Prostate gland (tissue), 2 donors: ENCODE measurements around the gene GRB10. TPM values are rescaled to one million over a fixed set of nuclear protein-coding genes. Genes with fewer than 3 reads are reported as not detected.

Experiments used
- DNase-seq: peaks from one replicate; pipeline ENCODE4 v3.0.0-alpha.2; 2019; ENCODE audit warnings: low spot score
- H3K27ac ChIP-seq, 2 donors: fragments of 200-600 bp; sonication (generic); 2 replicates each; pipeline ENCODE4 v1.5.1; 2017 to 2019
- H3K27me3 ChIP-seq: fragments of 200-600 bp; sonication (generic); replicated peaks from 2 replicates; pipeline ENCODE4 v1.5.1; 2019; ENCODE audit not compliant: insufficient read depth
- H3K36me3 ChIP-seq, 2 donors: fragments of 200-600 bp; sonication (generic); 1 replicate in 1 of 2; 2 replicates in 1 of 2; pipeline versions ENCODE4 v1.5.1 to v1.8.1; 2017 to 2019
- H3K4me1 ChIP-seq: fragments of 200-600 bp; sonication (generic); replicated peaks from 2 replicates; pipeline ENCODE4 v1.5.1; 2019
- H3K4me3 ChIP-seq, 2 donors: fragments of 200-600 bp; sonication (generic); 2 replicates each; pipeline ENCODE4 v1.5.1; 2017 to 2019
- H3K9me3 ChIP-seq: fragments of 200-600 bp; sonication (generic); 2 replicates; pipeline ENCODE4 v1.5.1; 2017
- CTCF ChIP-seq, 4 experiments: fragments of 200-600 bp in 2 of 4; fragments of 450-650 bp in 2 of 4; sonication (generic) in 2 of 4; IDR thresholded peaks; 1 replicate in 3 of 4; 2 replicates in 1 of 4; pipeline ENCODE4 v1.5.1; 2016 to 2019; ENCODE audit warnings: antibody characterized with exemption in 4 of 4, mild to moderate bottlenecking in 2 of 4, moderate library complexity in 2 of 4
- POLR2A ChIP-seq: fragments of 450-650 bp; IDR thresholded peaks from one replicate; pipeline ENCODE4 v1.6.1; 2016; ENCODE audit warnings: antibody characterized with exemption, mild to moderate bottlenecking
- POLR2AphosphoS5 ChIP-seq: sonication (generic); formaldehyde crosslinking; IDR thresholded peaks from one replicate; pipeline ENCODE4 v1.6.1; 2017; ENCODE audit warnings: antibody characterized with exemption
- whole genome bisulfite sequencing: methylation state at CpG from one replicate; pipeline ENCODE4 v1.1.5; 2018; 5-methylcytosine and 5-hydroxymethylcytosine counted together
- intact Hi-C: fragments of 100-400 bp; cut with DNase I; formaldehyde crosslinking; loops from one replicate; pipeline ENCODE4 v1.14.2; 2022
- total RNA-seq, 2 donors: library from RNA; depleted of rRNA; stranded (reverse); fragments of >200 nt; gene quantifications; one replicate each; pipeline ENCODE4 v1.1.0, GENCODE V29; 2016

GRB10 gene
- total RNA-seq, 2 donors from 2014 or later = 54.3 to 63.1 TPM

- Histone ChIP-seq H3K4me1 (no peaks in the 10 kb centered on the region), H3K36me3 (no peaks in the 10 kb centered on the region), H3K27ac (no peak overlapping the region), H3K27me3 (no peaks in the 10 kb centered on the region), H3K4me3 (no peak overlapping the region), H3K9me3 (no peaks in the 10 kb centered on the region)
- TF ChIP-seq POLR2A (no peak), POLR2AphosphoS5 (no peak), CTCF (IDR thresholded peaks at IDR 0.05) (no peak)
- intact Hi-C loops = no loop called here
- 59% methylated on average over 2 of the region's 2 CpGs for WGBS
- DNase-seq = no peak
Measured at GRCh38 chr7:50762337-50762736, 20.4 kb downstream of the GRB10 start.

- H3K4me3 ChIP-seq = no peak overlapping the region
- TF ChIP-seq CTCF (IDR thresholded peaks at IDR 0.05) (no peak), POLR2A (no peak), POLR2AphosphoS5 (no peak)
- H3K36me3 ChIP-seq = no peaks in the 10 kb centered on the region
- intact Hi-C loops = no loop called here
- H3K27ac ChIP-seq = no peak overlapping the region
- no peaks in the 10 kb centered on the region for H3K27me3 ChIP-seq
- no peaks in the 10 kb centered on the region for H3K4me1 ChIP-seq
- WGBS = 75% methylated on average over 7 of the region's 7 CpGs
- no peak for DNase-seq
- H3K9me3 ChIP-seq = no peaks in the 10 kb centered on the region
Measured at GRCh38 chr7:50761713-50762112, 21.0 kb downstream of the GRB10 start.

GRCh38 chr7:50757703-50758390 lies 24.8 kb downstream of the GRB10 start:
- Histone ChIP-seq H3K4me1 (no peaks in the 10 kb centered on the region), H3K9me3 (no peaks in the 10 kb centered on the region), H3K4me3 (no peak overlapping the region), H3K27ac (no peak overlapping the region), H3K27me3 (no peaks in the 10 kb centered on the region), H3K36me3 (no peaks in the 10 kb centered on the region)
- TF ChIP-seq CTCF (IDR thresholded peaks at IDR 0.05) (no peak), POLR2A (no peak), POLR2AphosphoS5 (no peak)
- intact Hi-C loops = no loop called here
- no peak for DNase-seq
- 72% methylated on average over 10 of the region's 10 CpGs for WGBS

DNA sequence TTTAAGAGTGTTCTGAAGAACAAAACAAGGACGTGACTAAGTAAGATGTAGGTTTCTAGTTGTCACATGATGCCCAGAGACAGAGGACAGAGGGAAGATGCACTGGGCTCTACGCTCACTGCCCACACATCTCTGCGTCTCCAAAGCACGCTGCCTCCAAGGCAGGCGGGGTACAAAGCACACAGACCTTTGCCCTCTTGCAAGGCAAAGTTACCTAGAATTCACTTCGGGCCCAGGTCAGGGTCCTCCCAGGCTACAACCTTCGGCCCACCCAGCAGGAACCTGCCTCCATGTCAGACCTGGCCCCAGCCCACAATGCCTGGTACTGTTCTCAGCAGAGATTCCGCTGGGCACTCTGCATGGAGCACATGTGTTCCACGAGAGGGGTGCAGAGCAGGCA lies 26.5 kb downstream of the GRB10 start:
- TF ChIP-seq CTCF (IDR thresholded peaks at IDR 0.05) (no peak), POLR2A (no peak), POLR2AphosphoS5 (no peak)
- intact Hi-C loops = no loop called here
- H3K4me3 ChIP-seq = no peak overlapping the region
- WGBS = 96% methylated on average over 9 of the region's 9 CpGs
- no peaks in the 10 kb centered on the region for H3K9me3 ChIP-seq
- no peaks in the 10 kb centered on the region for H3K36me3 ChIP-seq
- H3K27me3 ChIP-seq = no peaks in the 10 kb centered on the region
- no peak overlapping the region for H3K27ac ChIP-seq
- no peak for DNase-seq
- no peaks in the 10 kb centered on the region for H3K4me1 ChIP-seq

DNA sequence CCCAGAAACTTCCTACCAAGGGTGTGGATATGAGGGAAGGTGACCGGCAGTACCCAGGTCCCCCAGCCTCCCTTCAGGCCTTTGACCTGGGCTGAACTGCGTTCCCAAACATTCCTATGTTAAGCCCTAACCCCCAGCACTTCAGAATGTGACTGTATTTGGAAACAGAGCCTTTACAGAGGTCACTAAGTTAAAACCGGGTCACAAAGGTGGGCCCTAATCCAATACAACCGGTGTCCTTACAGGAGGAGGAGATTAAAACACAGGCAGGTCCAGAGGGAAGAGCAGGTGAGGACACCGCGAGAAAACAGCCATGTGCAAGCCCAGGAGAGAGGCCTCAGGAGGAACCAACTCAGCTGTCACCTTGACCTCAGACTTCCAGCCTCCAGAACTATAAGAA lies 28.0 kb downstream of the GRB10 start:
- H3K9me3 ChIP-seq = no peaks in the 10 kb centered on the region
- TF ChIP-seq POLR2AphosphoS5 = no peak
- peaks cover 3% of the 10 kb centered on the region for H3K4me1 ChIP-seq
- DNase-seq = no peak
- no peak overlapping the region for H3K27ac ChIP-seq
- intact Hi-C loops = no loop called here
- no peak overlapping the region for H3K4me3 ChIP-seq
- H3K36me3 ChIP-seq = no peaks in the 10 kb centered on the region
- WGBS = 74% methylated on average over 6 of the region's 6 CpGs
- no peaks in the 10 kb centered on the region for H3K27me3 ChIP-seq
